ENCODE measurements around the gene GALNT7. TPM values are rescaled to one million over a fixed set of nuclear protein-coding genes. Genes with fewer than 3 reads are reported as not detected.

The GALNT7 gene
- total and polyA plus RNA-seq, 10 of the 15 experiments (the other 5 are each of a cell fraction or from before 2014, with no cell fraction given), result 14.2 to 33.2 (median 28.9) TPM

DNA sequence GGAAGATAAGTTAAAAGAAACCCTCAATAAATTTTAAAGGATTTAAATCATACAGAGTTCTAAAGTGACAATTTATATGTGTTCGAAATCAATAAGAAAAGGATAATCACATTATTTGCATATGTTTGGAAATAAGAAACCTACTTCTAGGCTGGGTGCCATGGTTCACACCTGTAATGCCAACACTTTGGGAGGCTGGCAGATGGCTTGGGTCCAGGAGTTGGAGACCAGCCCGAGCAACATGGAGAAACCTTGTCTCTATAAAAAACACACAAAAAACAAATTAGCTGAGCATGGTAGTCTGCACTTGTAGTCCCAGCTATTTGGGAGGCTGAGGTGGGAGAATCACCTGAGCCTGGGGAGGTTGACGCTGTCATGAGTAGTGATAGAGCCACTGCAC lies 194.1 kb downstream of the GALNT7 start (continued):
- TF ChIP-seq, protein P1, sequence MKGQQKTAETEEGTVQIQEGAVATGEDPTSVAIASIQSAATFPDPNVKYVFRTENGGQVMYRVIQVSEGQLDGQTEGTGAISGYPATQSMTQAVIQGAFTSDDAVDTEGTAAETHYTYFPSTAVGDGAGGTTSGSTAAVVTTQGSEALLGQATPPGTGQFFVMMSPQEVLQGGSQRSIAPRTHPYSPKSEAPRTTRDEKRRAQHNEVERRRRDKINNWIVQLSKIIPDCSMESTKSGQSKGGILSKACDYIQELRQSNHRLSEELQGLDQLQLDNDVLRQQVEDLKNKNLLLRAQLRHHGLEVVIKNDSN (IDR thresholded peaks at IDR 0.05; ENCODE audit: borderline replicate concordance, extremely low read length, insufficient read depth, low read depth, low read length), result no peak
- no peak for TF ChIP-seq IRF4 (IDR thresholded peaks at IDR 0.05; ENCODE audit: low read depth, low read length)
- TF ChIP-seq, protein P2, sequence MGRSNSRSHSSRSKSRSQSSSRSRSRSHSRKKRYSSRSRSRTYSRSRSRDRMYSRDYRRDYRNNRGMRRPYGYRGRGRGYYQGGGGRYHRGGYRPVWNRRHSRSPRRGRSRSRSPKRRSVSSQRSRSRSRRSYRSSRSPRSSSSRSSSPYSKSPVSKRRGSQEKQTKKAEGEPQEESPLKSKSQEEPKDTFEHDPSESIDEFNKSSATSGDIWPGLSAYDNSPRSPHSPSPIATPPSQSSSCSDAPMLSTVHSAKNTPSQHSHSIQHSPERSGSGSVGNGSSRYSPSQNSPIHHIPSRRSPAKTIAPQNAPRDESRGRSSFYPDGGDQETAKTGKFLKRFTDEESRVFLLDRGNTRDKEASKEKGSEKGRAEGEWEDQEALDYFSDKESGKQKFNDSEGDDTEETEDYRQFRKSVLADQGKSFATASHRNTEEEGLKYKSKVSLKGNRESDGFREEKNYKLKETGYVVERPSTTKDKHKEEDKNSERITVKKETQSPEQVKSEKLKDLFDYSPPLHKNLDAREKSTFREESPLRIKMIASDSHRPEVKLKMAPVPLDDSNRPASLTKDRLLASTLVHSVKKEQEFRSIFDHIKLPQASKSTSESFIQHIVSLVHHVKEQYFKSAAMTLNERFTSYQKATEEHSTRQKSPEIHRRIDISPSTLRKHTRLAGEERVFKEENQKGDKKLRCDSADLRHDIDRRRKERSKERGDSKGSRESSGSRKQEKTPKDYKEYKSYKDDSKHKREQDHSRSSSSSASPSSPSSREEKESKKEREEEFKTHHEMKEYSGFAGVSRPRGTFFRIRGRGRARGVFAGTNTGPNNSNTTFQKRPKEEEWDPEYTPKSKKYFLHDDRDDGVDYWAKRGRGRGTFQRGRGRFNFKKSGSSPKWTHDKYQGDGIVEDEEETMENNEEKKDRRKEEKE (IDR thresholded peaks at IDR 0.05), result no peak

DNA sequence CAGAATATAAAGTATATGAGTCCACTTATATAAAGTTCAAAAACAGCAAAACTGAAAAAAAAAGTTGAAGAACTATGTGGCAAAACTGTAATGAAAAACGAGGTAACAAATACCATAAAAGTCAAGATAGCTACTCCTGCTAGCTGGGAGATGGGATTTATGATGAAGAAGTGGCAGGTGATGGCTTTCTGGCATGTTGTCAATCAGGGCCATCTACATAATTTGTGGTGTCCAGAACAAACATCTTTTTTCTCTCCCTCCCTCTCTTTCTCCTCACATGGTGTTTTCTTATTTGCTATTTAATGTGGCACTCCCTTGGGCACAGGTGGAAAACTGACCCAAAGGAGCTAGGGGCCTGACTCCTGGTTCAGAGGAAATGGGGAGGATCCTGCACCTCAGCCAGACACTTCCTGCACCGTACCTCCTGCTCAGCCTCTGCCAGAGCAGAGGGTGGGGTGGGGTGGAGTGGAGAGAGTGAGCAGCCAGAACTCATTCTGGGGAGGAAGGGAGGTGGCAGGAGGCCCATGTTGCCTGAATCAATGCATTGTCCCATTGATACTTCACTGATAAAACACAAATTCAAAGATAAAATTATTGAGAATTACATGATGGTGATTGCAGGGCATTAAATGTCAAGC lies 196.9 kb downstream of the GALNT7 start:
- H4K20me1 ChIP-seq (ENCODE audit: control insufficient read depth, insufficient read depth), result no peaks in the 10 kb centered on the region
- H3K27ac ChIP-seq (ENCODE audit: control insufficient read depth, insufficient read depth), result no peak overlapping the region
- H3K79me2 ChIP-seq (ENCODE audit: control insufficient read depth, insufficient read depth, low read length), result peaks cover 28% of the 10 kb centered on the region
- ChIA-PET CTCF (interaction anchor here (1.1 to 1.4 kb wide), 3 partner anchors 26 to 63 kb away, joined by 3 to 4 read pairs (median 3); no protein-coding TSS in a partner anchor), SMC1A (ENCODE audit: uncharacterized antibody, unreplicated experiment) (interaction anchor here (1.2 to 1.5 kb wide), 3 partner anchors 13 to 30 kb away, joined by 3 to 5 read pairs (median 3); no protein-coding TSS in a partner anchor), POLR2A (interaction anchor here (14.6 kb wide), 1 partner anchor 31 kb away, joined by 472 read pairs; the partner anchor contains the start of gene HMGB2), RAD21 (ENCODE audit: unreplicated experiment) (interaction anchor here (1.2 kb wide), 1 partner anchor 47 kb away, joined by 3 read pairs; no protein-coding TSS in a partner anchor)
- ATAC-seq, result no peak
- H3K9ac ChIP-seq (ENCODE audit: control insufficient read depth, insufficient read depth, low read length), result no peak overlapping the region
- in situ Hi-C loops (cut with MboI) (loop anchor here (5.0 kb wide), 1 partner anchor 33 kb away; the partner anchor contains the start of gene HMGB2), intact Hi-C loops (cut with micrococcal nuclease; ENCODE audit: unreplicated experiment) (loop anchor here (5.0 kb wide), 1 partner anchor 198 kb away; the partner anchor contains the start of gene GALNT7)
- no peaks in the 10 kb centered on the region for H3K9me3 ChIP-seq (replicated peaks; ENCODE audit: control insufficient read depth, insufficient read depth, low read length)
- H3K4me1 ChIP-seq (ENCODE audit: control insufficient read depth, insufficient read depth, low read length), result peaks cover 8% of the 10 kb centered on the region
- H3K4me2 ChIP-seq (ENCODE audit: control insufficient read depth, insufficient read depth), result peak overlapping the region; percentile 17; the same call in 1 of the 2 replicates
- no peaks in the 10 kb centered on the region for H3K27me3 ChIP-seq (replicated peaks in 1 of 2; ENCODE audit: control insufficient read depth in 2 of 2, insufficient read depth in 2 of 2, low read length in 1 of 2)
- no TSS peak for BruUV-seq (replicated peaks)
- no peak overlapping the region for H2AFZ ChIP-seq (ENCODE audit: control insufficient read depth, low read depth, low read length)
- 23% methylated on average over 2 of the region's 2 CpGs for WGBS (ENCODE audit: insufficient coverage, insufficient replicate concordance, low lambda C conversion rate, missing lambda C conversion rate)
- no peak overlapping the region for H3K4me3 ChIP-seq
- H3K36me3 ChIP-seq (ENCODE audit: control insufficient read depth in 2 of 2, insufficient read depth in 2 of 2, low read length in 1 of 2), result no peaks in the 10 kb centered on the region
- no peak for DNase-seq (ENCODE audit: low read depth, low spot score)
- no peak for FAIRE-seq
- TF ChIP-seq RFX5 (IDR thresholded peaks at IDR 0.05; ENCODE audit: low read depth, low read length), result no peak
- TF ChIP-seq, protein P3, sequence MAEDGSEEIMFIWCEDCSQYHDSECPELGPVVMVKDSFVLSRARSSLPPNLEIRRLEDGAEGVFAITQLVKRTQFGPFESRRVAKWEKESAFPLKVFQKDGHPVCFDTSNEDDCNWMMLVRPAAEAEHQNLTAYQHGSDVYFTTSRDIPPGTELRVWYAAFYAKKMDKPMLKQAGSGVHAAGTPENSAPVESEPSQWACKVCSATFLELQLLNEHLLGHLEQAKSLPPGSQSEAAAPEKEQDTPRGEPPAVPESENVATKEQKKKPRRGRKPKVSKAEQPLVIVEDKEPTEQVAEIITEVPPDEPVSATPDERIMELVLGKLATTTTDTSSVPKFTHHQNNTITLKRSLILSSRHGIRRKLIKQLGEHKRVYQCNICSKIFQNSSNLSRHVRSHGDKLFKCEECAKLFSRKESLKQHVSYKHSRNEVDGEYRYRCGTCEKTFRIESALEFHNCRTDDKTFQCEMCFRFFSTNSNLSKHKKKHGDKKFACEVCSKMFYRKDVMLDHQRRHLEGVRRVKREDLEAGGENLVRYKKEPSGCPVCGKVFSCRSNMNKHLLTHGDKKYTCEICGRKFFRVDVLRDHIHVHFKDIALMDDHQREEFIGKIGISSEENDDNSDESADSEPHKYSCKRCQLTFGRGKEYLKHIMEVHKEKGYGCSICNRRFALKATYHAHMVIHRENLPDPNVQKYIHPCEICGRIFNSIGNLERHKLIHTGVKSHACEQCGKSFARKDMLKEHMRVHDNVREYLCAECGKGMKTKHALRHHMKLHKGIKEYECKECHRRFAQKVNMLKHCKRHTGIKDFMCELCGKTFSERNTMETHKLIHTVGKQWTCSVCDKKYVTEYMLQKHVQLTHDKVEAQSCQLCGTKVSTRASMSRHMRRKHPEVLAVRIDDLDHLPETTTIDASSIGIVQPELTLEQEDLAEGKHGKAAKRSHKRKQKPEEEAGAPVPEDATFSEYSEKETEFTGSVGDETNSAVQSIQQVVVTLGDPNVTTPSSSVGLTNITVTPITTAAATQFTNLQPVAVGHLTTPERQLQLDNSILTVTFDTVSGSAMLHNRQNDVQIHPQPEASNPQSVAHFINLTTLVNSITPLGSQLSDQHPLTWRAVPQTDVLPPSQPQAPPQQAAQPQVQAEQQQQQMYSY (CRISPR knock-in tag; IDR thresholded peaks at IDR 0.05), result no peak
- TF ChIP-seq ZNF24 (IDR thresholded peaks at IDR 0.05), result no peak
- TF ChIP-seq, protein P4, sequence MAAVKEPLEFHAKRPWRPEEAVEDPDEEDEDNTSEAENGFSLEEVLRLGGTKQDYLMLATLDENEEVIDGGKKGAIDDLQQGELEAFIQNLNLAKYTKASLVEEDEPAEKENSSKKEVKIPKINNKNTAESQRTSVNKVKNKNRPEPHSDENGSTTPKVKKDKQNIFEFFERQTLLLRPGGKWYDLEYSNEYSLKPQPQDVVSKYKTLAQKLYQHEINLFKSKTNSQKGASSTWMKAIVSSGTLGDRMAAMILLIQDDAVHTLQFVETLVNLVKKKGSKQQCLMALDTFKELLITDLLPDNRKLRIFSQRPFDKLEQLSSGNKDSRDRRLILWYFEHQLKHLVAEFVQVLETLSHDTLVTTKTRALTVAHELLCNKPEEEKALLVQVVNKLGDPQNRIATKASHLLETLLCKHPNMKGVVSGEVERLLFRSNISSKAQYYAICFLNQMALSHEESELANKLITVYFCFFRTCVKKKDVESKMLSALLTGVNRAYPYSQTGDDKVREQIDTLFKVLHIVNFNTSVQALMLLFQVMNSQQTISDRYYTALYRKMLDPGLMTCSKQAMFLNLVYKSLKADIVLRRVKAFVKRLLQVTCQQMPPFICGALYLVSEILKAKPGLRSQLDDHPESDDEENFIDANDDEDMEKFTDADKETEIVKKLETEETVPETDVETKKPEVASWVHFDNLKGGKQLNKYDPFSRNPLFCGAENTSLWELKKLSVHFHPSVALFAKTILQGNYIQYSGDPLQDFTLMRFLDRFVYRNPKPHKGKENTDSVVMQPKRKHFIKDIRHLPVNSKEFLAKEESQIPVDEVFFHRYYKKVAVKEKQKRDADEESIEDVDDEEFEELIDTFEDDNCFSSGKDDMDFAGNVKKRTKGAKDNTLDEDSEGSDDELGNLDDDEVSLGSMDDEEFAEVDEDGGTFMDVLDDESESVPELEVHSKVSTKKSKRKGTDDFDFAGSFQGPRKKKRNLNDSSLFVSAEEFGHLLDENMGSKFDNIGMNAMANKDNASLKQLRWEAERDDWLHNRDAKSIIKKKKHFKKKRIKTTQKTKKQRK (IDR thresholded peaks at IDR 0.05; ENCODE audit: low read depth, low read length), result no peak
- no peak for TF ChIP-seq KLF5 (IDR thresholded peaks at IDR 0.05; ENCODE audit: partially characterized antibody)

Measured in GM12878 (cell line).